Stimulated activated CD8-positive, alpha-beta memory T cell treated with anti-CD3 and anti-CD28 coated beads, Interleukin-15, amount 100 ng/mL, for 48 hours (primary cell): Measurements from ENCODE around the gene OTOP2.

Source experiments
- DNase-seq, 2 donors: peaks; one replicate each; pipeline ENCODE4 v3.0.0-alpha.2; 2020; ENCODE audit warnings: low read depth in 2 of 2

OTOP2 gene

GRCh38 chr17:74924250-74924948 lies at the start of gene OTOP2:
Gene OTOP2, plus strand, starts transcription at chr17:74924273. Its CDS starts 360 bp downstream, at chr17:74924633.
- DNase-seq: no peak

GRCh38 chr17:74874615-74875037 lies 49.4 kb upstream of the OTOP2 start:
- DNase-seq: no peak

DNA sequence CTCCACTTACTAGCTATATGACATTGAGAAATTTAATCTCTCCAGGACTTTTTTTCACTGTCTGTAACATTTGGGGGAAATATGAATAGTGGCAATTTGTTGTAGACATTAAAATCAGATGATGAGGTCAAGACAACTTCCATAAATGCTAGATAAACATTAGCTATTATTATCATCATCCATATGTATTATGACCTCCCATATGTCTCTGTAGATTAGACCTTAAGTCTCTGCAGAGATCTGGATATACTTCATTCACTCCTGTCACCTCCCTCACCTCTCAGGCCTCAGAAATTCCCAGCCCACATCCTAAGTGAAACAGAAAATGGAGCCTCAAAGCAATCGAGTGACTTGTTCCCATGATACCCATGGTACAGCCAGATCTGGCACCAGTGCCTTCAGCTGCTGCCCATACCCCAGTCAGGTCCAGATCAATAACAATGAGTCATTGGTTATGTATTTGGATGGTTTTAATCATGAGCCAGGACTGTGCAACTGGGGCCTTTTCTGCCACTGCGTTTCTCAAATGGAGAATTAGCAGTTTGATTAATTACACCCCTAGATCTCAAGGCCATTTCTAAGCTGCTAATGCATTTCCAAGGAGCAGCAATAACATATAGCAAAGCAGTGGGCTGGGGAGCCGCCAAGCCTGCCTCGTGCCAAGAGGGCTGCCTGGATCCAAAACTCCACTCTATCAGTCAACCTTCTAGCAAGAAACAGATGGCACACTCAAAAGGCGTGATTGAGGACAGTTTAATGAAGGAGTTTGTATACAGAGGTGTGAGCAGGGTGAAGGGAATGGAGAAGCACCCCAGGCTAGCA lies 48.7 kb upstream of the OTOP2 start:
- DNase-seq: no peak

DNA sequence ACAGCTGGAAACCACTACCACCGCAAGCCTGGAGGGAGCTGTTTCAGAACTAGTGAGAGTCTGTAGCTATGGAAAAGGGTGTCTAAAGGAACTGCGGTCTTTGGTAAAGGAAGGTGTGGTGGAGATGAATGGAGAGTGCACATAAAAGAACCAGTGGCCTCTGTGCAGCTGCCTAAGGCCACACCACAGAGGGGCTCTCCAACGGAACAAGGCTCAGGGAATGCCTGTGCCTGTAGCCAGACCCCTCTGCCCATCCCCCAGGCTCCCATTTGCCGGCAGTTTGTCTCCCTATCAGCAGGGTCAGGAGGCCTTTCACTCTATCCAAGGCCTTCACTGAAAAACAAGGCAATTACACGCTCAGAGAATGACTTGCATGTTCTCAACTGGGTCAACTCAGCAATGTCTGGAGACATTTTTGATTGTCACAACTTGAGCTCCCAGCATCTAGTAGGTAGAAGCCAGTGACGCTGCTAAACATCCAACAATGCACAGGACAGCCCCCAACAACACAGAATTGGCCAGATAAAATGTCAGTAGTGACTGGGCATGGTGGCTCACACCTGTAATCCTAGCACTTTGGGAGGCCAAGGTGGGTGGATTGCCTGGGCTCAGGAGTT lies 48.0 kb upstream of the OTOP2 start:
- no peak for DNase-seq

- DNase-seq: no peak
Measured at GRCh38 chr17:74877592-74878548, 46.2 kb upstream of the OTOP2 start.

- no peak for DNase-seq
Measured at GRCh38 chr17:74878658-74879057, 45.4 kb upstream of the OTOP2 start.

DNA sequence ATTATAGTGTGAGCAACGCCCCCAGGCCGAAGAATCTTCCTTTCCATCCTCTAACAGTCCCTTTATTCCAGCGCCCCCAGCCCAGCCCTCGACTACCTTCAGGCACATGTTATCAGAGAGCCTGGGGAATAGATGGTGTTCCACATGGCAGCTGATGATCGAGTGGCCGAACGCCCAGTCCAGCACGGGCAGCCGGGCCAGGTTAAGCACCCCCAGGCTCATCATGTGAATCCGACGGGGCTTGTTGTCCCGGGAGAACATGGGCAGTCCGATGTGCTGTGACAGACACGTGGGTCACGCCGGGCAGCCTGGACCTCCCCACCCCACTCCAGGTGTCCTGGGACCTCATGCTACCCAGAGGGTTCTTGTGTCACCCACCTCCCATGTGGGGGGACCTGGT lies 44.8 kb upstream of the OTOP2 start:
- no peak for DNase-seq

DNA sequence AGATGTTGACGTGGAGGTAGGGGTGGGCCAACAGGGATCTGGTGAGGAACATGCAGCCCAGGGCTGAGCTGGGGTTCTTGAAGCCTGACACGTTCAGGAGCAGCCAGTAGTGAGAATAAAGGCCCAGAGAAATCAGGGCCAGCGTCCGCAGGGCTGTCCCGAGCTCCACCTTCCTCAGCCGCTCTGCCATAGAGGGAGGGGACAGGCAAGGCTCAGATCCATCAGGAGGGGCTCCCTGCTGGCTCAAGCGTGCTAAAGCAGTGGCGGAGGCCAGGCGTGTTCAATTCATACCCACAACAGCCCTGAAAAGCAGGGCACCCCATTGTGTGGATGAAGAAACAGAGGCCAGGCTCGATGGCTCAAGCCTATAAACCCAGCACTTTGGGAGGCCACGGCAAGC lies 43.0 kb upstream of the OTOP2 start:
- DNase-seq: no peak

- DNase-seq: no peak
Measured at GRCh38 chr17:74882517-74883240, 41.4 kb upstream of the OTOP2 start.

DNA sequence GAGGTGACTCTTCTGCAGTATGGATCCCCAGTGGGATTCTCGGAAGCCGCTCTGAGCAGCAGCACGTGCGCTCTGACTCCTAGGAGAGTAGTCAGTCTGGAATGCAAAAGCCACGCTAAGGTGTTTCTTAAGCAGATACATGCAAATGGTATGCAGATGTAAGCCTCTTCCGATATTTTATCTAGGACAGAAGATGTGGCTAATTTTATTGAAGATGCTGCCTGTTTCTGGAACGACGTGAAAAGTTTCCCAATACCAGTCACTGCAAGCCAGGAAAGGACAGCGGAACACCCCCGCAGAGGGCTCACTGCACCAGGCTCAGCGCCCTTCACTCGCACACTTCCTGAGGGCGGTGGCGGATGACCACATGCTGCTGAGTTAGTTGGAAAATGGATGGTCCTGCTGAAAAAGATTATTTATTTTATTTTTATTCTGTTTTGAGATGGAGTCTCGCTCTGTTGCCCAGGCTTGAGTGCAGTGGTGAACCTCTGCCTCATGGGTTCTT lies 40.8 kb upstream of the OTOP2 start:
- no peak for DNase-seq

DNA sequence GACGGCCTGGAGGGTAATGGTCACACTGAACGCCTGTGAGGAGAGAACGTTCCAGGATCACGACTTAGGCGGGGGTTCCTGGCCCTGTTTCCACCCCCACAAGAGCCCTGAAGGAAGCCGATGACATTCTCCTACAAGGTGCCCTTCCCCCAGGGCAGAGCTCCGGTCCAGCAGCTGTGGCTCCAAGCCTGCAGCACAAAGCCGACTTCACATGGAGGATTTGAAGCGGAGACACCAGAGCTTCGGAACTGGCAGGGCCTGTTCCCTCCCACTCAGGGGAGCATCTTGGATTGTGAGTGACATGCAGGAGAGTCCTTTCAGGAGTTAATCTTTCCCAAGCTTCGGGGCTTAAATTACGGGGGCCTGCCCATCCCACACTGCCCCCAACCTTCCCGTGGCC lies 35.6 kb upstream of the OTOP2 start:
- no peak for DNase-seq

DNA sequence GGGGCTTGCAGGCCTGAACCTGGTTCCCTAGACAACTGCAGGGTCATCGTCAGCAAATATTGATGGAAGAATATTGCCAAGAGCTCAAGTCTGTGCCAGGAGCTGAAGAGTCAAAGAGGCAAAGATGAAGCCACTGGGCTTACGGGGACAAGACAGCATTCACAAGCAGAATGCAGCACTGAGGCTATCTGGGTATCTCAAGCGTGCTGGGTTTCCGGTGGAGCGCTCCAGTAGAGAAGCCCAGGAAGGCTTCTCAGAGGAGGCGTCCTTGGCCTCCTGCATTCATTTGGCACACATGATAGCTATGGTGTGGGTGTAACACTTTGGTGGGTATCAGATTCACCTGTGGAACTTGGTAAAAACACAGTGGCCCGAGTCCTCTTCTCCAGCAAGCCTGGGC lies 33.5 kb upstream of the OTOP2 start:
- no peak for DNase-seq

DNA sequence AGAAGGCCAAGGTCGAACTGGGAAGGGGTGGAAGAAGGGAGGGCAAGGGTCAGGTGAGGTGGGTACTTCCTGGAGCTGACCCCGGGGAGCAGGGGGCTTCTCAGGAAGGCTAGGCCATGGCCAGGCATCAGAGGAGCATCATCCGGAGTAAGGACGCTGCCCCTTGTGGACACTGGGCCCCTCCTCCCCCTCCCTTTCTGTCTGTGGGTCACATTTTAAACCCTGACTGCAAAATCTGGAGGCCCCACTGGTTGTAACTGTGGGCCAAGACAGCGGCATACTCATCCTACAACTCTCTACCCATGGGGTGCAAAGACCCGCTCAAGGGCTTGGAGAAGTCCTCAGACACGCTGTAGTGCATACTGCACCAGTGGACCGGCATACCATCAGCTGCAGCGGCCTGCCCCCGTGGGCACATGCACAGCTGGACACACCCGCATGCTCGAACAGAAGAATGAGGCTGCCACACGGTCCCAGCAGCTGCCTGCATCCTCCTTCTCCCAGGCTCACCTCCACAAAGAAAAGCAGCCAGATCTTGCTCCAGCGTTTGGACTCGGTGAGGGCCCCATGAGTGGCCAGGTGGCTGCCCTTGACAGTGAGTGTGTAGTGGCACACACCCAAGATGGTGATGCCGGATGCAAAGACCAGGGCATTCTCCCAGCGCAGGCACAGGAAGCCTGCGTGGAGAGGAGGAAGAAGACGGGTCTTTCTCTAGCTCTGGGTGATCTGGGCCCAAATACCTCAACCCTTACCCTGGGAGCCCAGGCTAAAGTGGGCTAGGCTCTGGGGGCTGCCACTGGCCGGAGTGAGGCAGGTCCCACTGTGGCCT lies 31.8 kb upstream of the OTOP2 start:
- no peak for DNase-seq

DNA sequence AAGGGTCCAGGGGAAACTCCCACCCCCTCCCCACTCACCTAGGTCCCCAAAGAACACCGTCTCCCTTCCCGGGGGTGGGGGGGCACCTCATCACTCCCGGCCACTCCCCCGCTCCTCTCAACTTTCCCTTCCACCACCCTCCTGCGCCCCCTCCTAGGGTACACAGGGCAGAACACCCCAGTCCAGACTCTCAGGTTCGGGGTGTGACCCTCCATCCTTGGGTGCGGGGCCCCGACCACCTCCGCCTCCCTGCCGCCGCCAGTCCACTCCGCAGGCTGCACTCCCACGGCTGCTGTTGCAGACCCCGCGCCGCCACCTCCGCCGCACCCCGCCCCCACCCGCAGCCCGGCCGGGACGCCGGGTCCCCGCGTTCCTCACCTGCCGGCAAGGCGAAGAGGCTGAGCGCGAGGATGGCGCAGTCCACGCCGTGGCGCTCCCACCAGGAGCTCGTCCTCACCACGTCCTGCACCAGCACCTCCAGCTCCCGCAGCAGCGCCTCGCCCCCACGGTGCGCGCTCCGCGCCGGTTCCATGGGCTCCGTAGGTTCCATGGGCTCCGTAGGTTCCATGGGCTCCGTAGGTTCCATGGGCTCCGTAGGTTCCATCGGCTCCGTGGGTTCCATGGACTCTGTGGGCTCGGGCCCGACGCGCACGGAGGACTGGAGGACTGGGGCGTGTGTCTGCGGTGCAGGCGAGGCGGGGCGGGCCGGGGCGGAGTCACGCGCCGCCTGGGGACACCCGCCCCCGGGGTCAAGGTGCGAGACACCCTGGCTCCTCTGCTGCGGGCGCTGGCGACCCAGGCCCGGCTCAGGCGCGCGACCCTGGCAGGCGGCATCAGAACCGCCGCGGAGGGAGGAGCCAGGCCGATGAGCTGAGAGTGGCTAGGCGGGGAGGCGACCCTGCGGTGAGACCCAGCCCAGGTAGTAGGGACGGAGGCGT lies 30.8 kb upstream of the OTOP2 start, which contains the start of gene FADS6:
FADS6 (minus strand) TSS at position 660 of the 938 bp plus-strand sequence; CDS start at position 622, 38 bp downstream.
- no peak for DNase-seq

DNA sequence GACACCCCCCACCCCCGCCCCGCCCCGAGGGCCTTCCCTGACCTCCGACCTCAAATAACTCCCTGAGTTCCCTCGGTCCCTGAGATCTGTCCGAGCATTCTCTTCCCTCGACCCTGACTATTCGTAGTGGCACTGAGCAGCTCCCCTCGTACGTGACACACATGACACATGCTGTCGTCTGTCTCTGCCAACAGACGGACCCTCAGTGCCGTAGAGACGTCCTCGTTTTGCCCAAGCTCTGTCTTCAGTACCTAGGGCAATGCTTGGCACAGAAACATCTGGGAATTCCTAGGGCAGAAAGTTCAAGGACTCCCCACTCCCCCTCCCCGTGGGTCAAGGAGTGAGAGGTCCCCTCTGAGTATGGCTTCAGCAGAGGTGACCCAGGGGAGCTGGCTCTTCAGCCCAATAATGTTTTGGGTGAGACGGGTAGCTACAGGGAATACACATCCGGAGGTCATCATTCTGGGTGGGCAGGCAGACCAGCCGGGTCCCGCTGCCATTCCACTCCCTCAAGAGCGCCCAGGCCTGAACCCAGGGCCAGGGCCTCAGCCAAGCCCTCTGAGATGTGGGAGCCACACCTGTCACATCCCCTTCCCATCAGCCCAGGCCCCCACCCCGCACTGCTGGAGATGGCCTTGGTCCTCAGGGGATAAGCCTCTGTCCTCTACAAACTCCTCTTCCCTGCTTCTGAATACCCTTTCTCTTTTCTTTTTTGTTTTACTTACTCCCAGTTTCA lies 30.0 kb upstream of the OTOP2 start:
- DNase-seq: no peak

- no peak for DNase-seq
Measured at GRCh38 chr17:74898376-74898946, 25.6 kb upstream of the OTOP2 start.

DNA sequence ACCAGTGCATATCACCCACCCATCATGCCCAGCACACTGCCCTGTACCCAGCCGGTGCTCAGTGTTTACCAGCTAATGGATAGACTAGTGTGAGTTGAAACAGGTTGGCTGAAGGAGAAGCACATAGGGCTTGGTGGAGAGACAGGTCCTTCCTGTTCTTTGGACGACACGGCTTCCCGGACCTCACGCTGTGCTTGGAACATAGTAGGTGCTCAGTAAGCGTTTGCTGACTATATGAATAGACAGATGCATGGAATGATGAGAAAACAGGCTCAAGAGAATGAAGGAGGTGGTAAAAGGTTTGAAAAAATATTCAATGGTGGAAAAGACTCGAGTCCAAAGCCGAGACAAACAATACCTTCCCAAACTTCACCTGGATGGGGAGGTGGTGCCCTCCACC lies 23.9 kb upstream of the OTOP2 start:
- no peak for DNase-seq
